HG02938 (cell line): ENCODE data around the gene EIF2B1.
A peak's percentile ranks its signal among the peaks of the same experiment; 100 is the strongest.

Experiments
- ATAC-seq: cut with Tn5 transposase; IDR thresholded peaks from one replicate; pipeline ENCODE4 v1.9.1; 2021; ENCODE audit warnings: mild to moderate bottlenecking, moderate library complexity; ENCODE audit not compliant: unreplicated experiment

EIF2B1 gene

DNA sequence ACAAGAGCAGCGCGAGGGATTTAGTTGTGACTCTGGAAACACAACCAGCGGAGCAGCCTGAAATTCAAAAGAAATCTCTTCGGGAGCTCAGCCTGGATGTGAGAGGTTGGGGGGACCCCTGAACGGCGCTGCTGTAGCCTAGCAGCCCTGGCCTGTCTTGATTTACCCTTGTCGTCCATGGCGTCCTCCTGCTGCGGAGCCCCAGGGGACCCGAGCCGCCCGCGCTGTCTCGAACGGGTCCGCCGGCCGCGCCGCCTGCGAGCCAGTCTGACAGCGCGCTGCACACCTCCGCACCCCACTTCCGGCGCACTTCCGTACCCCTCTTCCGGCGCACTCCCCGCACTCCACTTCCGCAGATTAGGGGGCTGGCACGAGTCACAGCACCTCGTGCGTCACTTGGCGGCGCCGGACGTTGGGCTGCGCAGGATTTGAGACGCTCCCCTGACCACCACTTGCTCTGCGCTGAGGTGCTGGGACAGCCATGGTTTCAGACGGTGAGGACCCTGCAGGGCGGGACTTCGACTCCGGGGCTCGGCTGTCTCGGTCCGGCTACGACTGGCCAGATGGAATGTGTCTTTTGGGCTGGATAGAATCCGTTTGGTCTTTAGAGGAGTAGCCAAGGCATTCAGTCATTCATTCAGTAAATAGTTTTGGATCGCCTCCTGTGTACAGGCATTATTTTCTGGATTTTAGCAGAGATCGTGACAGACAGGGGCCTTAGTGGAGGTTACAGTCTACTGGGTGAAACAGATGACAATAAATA lies at the start of gene EIF2B1, which contains the start of gene GTF2H3:
TSS of gene EIF2B1 (minus strand) at position 308 of the 763 bp plus-strand sequence. CDS start at position 179, 129 bp downstream.
TSS of gene GTF2H3 (plus strand) at position 451 of the 763 bp plus-strand sequence. CDS start at position 482, 31 bp downstream.
- ATAC-seq = peak; percentile 96

DNA sequence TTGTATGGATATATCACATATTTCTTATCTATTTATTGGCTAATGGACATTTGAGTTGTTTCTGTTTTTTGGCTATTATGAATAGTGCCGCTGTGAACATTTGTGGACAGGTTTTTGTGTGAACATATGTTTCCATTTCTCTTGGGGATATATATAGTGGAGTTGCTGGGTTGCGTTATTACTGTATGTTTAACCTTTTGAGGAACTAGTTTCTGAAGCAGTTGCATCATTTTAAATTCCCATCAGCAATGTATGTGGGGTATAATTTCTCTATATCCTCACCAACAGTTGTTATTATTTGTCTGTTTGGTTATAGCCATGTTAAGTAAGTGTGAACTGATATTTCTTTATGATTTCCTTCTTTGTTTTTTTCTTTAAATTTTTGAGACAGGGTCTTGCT lies 48.1 kb upstream of the EIF2B1 start:
- no peak for ATAC-seq

DNA sequence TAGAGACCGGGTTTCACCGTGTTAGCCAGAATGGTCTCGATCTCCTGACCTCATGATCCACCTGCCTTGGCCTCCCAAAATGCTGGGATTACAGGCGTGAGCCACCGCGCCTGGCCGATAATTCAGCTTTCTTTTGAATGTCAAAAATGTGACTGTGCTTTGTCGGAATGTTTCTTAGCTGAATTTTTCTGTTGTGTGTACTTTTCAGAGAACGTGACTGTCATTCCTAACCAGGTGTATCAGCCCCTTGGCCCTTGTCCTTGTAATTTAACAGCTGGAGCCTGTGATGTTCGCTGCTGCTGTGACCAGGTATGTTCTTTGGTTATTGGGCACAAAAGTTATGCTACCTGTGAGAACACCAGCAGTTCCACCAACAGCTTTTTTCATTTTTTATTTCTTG lies 45.5 kb upstream of the EIF2B1 start:
- ATAC-seq = no peak

DNA sequence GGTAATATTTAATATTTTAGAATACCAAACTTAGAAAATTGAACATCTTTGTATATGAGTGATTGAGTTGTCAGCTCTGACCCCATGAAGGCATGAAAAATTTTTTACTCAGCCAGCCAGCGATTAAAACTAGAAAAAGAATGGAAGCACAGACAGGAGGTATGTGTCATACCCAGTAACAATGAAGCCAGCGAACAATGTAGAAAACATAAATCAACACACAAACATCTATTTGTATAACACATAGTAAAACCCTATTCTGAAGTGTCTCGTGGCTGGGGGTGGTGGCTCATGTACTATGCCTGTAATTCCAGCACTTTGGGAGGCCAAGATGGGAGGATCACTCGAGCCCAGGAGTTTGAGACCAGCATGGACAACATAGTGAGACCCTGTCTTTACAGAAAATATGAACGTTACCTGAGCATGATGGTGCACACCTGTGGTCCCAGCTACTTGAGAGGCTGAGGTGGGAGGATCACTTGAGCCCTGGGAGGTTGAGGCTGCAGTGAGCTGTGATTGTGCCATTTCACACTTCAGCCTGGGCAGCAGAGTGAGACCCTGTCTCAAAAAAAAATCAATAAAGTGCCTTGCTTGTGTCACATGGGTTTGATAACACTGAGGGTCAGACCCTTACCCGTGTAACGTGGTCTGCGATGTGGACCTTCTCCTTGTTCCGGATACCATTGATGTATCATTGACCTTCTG lies 43.3 kb upstream of the EIF2B1 start:
- no peak for ATAC-seq

- ATAC-seq = no peak
Measured at GRCh38 chr12:123675436-123675835, 42.0 kb upstream of the EIF2B1 start.

- ATAC-seq = no peak
Measured at GRCh38 chr12:123671876-123672275, 38.4 kb upstream of the EIF2B1 start.

GRCh38 chr12:123670882-123671728 lies 37.6 kb upstream of the EIF2B1 start, which contains the start of gene TCTN2:
TSS of gene TCTN2 (plus strand) at chr12:123671113. CDS start at chr12:123671241, 128 bp downstream.
- peak; percentile 94 for ATAC-seq

- no peak for ATAC-seq
Measured at GRCh38 chr12:123667771-123668170, 34.3 kb upstream of the EIF2B1 start.

DNA sequence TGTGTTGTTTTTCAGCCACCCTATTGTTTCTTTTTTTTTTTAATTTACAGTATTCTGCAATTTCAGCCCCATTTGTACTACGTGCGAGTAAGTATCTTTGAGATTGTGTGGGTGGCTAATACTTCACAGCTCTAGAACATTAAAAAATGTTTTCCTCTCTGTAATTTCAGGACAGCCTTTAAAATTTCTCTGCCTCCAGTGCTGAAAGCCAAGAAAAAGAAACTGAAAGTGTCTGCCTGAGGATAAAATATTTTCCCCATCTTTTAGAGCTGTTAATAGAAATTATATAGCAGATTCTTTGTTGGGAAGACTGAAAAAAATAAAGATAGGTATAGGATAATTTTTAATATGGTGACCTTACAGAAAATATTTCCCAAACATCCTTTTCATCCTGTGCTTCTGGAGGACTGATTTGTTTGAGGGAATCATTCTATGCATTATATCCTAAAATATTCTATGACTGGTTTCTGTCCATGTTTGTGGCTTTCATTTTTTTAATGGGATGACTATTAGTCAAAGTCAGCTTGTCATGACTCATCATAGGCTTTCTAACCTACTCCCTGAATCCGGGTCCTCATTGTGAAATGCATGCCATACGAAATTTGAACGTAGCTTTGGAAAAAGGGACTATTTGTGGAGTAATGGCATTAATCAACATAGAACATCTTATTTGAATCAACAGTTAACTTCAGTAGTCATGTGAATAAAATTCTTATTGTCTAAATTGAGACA lies 26.7 kb upstream of the EIF2B1 start:
- no peak for ATAC-seq

DNA sequence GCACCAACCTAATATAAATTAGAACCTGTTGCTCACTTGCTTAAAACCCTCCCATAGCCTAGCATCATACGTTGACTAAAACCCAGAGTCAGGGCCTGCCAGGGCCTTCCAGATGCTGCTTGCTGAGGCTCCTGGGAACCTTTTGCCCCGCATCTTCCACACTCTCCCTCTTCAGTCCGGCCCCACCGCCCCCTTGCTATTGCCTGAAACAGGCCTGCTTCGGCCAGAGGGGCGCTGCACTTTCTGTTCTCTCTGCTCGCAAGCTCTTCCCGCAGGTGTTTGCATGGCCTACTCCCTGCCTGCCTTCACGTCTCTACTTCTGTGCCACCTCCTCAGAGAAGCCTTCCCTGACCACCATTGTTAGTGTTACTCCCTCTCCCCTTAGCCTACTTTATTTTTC lies 23.7 kb upstream of the EIF2B1 start:
- no peak for ATAC-seq

GRCh38 chr12:123656392-123656791 lies 22.9 kb upstream of the EIF2B1 start:
- ATAC-seq = no peak

GRCh38 chr12:123655420-123655819 lies 21.9 kb upstream of the EIF2B1 start:
- peak; percentile 91 for ATAC-seq

DNA sequence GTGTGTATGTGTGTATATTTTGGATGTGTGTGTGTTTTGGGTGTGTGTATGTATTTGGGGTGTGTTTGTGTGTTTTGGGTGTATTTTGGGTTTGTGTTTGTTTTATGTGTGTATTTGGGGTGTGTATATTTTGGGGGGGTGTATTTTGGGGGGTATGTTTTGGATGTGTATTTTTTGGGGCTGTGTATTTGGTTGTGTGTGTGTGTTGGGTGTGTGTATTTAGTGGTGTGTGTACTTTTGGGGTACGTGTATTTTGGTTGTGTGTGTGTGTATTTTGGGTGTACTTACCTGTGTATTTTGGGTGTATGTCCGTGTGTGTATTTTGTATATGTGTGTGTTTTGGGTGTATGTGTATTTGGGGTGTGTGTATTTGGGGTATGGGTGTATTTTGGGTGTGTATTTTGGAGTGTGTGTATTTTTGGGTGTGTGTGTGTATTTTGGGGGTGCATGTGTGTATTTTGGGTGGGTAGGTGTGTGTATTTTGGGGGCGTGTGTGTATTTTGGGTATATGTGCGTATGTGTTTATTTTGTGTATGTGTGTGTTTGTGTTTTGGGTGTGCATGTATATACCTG lies 20.7 kb upstream of the EIF2B1 start:
- ATAC-seq = no peak

- ATAC-seq = no peak
Measured at GRCh38 chr12:123648401-123648800, 14.9 kb upstream of the EIF2B1 start.

- no peak for ATAC-seq
Measured at GRCh38 chr12:123645878-123646277, 12.4 kb upstream of the EIF2B1 start.

DNA sequence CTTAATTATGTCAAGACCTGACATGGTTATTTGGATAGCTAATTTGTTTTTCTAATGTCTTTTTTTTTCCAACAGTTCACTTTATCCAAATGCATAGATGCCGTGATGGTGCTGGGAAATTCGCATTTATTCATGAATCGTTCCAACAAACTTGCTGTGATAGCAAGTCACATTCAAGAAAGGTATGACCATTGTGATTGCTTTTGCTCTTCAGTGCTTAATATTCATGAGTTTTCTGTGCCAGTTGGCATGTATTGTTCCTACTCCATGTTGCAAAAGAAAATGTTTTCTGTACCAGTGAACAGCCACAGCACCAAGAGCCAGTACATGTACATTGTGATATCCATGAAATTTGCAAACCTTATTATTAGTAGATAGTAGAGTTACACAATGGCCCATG lies 11.9 kb upstream of the EIF2B1 start:
- ATAC-seq = no peak

- no peak for ATAC-seq
Measured at GRCh38 chr12:123643911-123644310, 10.4 kb upstream of the EIF2B1 start.

GRCh38 chr12:123634142-123634561 lies 666 bp upstream of the EIF2B1 start:
- ATAC-seq = no peak

- ATAC-seq = no peak
Measured at GRCh38 chr12:123621619-123622530, 11.6 kb downstream of the EIF2B1 start.
